GM20431 (cell line): ENCODE measurements around the gene PLA2G6.
"Not testable (repeated sequence)": the region's sequence is repeated elsewhere in the genome, so short reads cannot be mapped to it uniquely, and the experiment has no call there.

ENCODE experiments used
- in situ Hi-C: fragments of 300-500 bp; cut with MseI, MboI; formaldehyde crosslinking; loops from one replicate; pipeline ENCODE4 v1.15.0; 2020; ENCODE audit warnings: low sequenced_read_pairs; ENCODE audit not compliant: unreplicated experiment

PLA2G6 gene

DNA sequence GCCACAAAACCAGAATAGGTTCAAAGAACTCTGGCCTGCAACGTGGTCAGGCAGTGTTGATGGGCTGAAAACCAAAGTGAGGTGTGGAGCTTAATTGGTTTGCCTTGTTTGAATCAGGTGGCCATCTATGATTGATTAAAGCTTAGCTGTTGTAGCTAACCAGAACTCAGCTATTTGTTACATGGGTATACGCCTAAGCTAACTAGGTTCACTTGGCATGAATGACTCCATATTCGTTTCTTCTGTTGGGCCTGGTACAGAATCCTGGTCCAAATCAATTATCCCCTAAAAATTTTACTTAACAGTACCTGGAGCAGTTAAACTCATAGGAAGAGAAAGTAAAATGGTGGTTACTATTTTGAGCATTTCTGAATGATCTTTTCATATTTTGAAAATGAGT is 63.4 kb downstream of the PLA2G6 start:
- in situ Hi-C loops = no loop called here

DNA sequence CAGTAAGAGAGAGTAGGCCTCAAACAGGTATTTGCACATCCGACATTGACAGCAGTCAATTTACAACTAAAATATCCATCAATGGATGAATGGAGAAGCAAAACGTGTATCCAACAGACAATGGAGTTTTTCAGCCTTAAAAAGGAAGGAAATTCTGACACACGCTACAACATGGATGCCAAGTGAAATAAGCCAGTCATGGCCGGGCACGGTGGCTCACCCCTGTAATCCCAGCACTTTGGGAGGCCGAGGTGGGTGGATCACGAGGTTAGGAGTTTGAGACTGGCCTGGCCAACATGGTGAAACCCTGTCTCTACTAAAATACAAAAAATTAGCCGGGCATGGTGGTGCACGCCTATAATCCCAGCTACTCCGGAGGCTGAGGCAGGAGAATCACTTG is 64.1 kb downstream of the PLA2G6 start:
- in situ Hi-C loops = not testable (repeated sequence)

DNA sequence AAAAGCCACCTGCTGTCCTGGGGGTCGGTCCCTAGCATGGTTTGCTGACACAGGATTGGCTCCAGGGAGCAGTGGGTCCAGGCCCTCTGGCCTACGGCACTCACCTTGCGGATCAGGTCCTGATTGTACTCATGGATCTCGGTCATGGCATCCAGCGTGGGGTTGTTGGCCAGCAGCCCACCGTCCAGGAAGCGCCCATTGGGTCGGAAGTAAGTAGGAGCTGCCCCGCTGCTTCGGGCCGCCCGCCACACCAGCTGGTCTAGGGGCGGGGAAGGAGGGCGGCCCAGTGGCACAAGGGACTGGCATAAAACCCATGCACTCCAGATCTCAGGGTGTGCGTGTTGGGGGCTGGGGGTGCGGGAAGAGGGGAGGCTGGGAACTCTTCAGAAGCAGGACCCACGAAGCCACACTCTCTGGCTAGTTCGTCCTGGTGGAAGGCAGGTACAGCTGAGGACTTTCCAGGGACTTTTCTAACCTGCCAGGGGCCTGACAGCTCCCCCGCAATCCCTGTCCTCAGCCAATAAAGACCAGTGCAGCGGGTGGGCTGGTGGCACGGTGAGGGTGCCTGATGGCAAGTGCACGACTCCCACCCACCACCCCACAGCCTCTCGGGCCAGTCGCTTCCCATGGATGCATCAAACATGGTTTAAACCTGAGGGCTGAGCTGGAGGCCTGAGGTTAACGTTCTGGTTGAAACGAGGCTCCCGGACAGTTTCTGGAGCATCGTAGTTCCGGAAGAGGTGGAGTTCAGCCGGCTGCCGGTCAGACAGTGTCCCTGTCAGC is 66.0 kb downstream of the PLA2G6 start:
- in situ Hi-C loops = no loop called here

DNA sequence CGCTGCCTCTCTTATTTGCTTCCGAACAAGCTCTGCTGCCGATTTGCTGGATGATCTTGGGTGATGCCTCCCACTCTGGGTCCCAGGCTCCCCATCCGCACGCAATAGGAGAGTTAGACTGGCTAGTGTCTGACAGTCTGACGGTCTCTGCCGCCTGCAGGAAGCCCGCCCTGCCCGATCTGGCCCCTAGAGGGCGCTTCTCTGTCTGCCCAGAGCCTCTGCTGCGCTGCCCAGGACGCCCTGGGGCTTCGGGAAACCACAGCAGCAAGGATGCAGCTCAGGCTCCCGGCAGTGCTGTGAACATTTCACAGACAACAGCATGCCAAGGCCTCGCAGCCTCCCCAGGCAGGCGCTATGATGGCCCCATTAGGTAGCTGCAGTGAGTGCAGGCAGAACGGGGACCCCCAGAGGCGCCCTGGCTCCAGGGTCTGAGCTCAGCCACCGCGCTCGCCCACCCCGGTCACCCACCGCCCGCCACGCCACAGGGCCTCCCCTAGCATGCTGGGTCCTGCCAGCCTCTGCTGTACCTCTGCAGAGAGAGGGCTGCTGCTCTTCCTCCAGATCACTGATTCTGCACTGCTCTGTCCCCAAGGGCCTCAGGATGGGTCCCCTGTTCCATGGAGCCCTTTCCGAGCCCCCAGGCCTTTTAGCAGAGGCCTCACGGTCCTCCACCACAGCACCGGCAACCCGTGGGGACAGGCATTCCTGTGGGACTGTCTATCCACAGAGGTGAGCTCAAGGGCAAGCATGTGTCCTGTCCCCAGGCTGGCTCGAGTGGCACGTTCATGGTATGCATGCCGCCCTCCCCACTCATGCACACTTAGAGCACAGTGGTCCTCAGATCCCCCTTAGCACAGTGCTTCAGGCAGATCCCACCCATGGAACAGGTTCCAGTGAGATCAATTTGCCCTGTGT is 66.9 kb downstream of the PLA2G6 start:
- in situ Hi-C loops = no loop called here

DNA sequence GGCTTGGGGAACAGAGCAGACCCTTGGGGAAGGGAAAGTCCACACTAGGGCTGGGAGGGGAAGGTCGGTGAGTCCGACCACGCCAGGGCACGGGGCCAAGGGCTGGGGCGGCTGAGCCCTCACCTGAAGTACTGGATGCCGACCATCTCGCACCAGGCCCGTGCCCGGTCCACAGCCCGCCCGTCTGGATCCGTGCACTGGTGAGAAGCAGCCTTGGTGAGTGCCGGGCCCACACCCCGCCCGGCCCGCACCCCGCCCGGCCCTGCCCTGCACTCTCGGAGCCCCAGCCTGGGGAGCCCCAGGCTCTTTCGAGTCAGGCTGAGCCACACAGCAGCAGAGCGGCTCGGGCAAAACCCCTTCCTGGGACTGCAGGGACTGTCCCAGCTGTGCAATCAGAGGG is 69.2 kb downstream of the PLA2G6 start:
- in situ Hi-C loops = no loop called here

DNA sequence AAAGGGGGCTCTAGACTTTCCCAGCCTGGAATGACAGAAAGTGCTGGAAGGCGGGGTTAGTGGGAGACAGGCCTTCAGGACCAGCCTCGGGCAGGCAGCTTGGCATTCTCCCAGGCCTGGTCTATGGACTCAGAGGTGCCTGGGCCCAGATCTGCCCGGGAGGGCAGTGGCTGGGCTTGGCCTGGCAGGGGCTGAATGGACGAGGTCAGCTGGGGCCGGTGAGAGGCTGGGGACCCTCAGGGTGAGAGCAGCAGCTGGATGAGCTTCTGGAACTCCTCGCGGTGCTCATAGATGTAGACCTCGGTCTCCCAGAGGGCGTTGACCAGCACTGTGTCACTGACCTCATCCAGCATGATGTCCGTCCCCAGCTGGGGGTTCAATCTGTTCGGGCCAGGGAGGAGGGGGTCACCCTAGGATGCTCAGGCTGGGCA is 69.7 kb downstream of the PLA2G6 start:
- in situ Hi-C loops = no loop called here

DNA sequence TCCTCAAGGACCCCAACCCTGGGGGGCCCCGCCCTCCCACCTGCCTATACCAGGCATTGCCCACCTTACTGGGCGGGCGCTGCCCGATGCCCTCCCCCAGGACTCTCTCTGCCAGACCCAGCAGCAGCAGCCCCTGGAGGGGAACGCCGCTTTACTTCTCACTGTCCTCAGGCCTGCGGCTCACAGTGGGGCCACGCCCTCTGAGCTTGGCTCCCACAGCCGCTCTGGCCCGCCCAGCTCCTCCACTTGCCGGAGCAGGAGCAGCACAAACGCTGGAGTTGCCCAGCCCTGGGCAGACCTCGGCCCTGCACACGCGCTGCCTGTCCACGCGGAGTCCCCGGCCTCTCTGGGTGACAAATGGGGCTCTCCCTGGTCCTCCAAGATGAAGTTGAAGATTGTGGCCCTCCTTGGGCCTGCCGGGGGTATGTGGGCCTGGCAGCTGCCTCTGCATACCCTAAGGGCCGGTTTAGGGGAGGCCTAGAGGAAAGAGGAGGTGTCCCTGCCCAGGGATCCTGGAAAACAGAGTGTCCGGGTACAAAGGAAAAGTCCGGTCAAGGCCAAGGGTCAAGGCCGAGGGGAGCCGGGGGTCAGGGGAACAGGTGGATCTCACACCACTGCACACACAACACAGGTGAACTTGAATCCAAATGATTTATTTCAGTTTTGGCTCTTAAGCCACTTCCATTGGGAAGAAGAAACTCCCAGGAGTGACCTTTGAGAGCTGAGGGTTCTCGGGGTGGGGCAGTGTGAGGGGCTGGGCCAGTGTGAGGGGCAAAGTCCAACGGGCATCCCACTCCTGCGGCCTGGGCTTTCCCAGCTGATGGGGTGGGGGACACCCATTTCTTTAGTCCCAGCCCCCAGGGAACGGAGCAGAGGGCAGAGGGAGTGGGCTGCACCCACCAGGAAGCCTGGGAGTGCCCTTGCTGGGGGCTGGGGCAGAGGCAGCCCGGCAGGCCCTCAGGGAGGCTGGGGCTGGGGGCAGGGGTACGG is 70.5 kb downstream of the PLA2G6 start:
- in situ Hi-C loops = no loop called here

DNA sequence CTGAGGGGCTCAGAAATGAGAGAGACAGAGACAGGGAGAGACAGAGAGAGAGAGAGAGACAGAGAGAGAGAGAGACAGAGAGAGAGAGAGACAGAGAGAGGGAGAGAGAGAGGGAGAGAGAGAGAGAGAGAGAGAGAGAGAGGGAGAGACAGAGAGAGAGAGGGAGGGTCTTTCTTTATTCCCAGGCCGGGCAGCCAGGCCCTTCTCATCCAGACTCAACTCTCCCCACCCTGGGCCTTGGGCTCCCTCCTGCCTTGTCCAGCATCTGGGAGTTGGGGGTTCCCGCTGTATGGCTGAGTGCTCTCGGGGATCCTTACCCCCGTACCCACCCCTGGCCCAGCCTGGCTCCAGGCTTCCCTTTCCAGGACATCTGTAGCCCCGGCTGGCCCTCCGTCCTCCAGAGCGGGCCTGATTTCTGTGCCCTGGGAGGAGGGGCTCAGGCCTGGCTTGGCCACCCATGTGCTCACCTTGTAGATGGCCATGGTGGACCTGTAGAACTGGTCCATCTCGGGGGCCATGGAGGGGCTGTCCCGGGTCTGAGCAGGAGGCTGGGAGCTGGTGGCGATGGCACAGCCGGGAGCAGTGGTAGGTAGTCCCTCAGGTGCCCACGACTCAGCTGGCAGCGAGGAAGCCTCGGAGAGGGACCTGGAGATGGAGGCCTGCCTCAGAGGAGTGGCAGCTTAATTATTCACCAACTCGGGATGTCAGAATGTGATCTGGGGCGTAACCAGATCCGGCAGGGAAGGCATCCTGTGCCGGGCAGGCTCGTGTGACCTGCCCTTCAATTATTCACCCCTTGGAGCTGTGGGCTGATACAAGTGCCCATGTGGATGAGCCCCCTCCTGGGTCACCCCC is 71.4 kb downstream of the PLA2G6 start, which contains the start of gene BAIAP2L2:
Gene BAIAP2L2, minus strand, starts transcription at position 677 of the 855 bp plus-strand sequence. Its CDS starts 159 bp downstream, at position 518.
- in situ Hi-C loops = no loop called here

DNA sequence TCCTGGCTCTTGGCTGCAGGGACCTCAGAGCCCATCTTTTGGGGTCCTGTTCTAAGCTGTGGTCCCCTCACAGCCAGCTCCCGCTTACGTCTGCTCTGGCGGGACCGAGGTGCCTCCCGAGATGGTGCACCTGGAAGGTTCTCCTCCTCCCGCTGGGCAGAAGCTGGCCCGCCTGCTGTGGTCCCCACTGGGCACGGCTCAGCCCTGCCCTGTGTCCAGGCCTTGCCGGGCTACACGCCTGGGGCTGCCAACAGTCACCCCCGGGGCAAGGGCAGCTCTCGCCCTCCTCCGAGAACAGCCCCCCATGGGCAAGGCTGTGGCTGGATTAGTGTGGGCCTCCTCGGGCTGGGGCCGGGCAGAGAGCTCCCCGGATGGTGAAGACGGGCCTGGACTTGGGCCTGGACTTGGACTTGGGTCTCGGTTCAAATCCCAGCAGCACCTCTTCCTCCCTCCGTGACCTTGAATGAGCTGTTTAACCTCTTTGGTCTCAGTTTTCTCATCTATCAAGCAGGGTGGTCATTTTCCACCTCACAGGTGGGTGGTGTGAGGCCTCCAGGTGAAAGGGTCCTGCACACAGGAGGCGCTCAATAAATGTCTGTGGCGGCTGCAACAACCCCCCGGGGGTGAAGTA is 72.1 kb downstream of the PLA2G6 start:
- in situ Hi-C loops = no loop called here

DNA sequence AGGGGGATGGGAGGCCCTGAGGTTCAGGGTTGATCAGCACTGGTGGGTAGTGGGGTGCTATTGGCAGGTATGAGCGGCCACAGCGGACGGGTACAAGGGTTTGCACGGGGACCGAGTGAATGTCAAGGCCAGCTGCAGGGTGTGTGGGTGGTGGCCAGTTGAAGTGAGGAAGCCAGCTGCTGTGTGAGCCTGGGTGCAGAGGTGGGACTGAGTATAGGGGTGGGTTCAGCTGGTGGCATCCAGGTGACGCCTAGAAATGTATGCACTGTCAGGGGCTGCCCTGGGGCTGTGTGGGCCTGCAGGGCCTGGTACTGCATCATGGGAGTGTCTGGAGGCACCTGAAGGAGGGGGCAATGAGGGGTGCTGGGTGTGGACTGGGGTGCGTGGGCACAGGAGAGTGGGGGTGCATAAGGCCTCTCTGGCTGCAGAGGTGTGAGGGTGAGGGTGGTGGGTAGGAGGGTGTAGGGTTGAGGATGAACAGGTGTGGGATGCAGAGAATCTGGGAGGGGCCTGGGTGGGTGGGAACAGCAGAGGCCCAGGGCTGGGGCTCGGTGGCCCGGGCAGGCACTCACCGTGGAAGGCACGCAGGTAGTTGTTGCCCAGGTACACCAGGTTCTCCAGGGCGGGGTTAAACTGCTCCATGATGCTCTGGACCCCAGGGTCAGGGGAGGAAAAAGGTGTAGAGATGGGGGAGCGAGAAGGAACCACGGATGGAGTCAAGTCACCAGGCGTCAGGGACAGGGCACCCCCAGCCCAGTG is 72.9 kb downstream of the PLA2G6 start:
- in situ Hi-C loops = no loop called here

DNA sequence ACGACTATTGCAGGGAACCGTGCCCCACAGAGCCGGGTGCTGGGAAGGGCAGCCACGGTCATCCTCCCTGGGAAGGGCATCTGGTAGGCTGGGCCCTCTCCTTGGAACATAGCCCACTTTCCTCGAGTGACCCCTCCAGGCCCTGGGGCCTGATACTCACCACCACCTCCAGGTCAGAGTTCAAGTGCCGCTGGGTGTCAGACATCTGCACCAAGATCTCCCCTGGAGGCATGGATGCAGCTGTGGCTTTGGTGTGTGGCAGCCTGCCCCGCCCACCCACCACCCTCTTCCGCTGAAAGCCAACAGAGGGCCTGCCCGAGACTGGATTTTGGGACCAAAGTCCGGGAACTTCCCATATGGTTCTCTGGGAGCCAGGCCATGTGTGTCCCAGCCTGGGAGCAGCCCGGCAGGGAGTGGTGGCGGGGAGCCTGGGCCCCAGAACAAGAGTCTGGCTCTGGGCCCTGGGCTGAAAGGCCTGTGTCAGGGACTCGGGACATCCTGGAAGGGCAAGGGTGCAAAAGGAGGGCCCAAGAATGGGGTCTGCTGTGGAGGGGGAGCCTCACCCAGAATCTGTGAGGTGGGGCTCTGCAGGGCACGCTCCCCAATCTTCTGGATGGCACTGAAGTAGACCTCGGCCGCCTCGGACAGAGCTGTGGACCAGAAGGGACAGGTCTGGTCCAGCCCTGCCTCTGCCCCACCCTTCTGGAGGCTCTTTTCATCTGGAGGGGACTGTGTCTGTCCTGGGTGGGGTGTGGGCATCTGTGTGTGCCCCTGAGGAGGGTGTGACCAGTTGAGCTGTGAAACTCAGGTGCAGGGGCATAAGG is 73.7 kb downstream of the PLA2G6 start:
- in situ Hi-C loops = no loop called here

DNA sequence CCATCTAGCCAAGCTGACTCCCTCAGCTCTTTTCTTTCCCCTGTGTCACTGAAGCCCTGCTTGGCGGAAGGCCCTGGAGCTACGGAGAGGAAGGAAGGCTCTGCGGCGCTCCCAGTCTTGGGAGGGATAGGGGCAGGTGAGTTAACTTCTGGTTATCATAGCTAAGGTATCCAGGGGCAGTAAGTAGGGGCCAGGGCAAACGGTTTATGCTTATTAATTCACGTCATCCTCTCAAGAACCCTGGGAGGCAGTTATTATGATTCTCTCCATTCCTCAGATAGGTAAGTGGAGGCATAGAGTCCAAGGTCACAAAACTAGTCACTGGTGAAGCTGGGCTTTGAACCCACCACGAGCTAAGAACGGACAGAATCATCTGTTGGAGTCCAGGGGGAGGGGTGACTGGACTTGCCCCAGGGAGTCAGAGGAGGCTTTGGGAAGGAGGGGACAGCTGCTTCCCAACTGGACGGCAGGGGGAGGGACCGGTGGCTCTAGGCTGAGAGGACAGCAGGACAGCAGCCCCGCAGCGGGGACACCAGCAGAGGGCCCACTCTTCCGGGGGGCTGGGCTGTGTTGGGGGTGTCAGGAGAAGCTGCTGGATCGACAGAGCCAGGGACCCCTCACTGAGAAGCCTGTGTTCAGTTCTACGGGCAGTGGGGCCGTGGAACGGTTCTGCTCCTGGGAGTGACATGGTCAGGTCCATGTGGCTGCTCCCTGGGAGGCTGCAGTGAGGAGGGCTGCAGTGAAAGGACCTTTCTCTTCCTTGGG is 74.6 kb downstream of the PLA2G6 start:
- in situ Hi-C loops = no loop called here

DNA sequence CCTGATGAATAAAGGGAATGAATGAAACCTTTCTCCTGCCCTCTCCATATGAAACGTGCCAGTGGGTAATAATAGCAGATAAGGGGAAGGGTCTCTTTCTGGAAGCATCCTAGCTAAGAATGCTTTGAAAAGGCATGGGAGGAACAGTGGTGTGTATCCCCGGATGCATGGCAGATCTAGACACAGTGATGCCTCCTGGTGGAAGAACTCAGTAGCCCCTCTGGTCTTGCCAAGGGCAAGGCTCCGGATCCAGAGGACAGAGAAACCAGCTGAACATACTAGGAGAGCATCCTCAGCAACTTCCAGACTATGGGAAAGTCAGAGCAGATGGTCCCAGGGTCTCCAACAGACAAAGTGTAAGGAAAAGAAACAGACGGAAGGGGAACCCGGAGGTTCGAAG is 77.5 kb downstream of the PLA2G6 start:
- in situ Hi-C loops = no loop called here

DNA sequence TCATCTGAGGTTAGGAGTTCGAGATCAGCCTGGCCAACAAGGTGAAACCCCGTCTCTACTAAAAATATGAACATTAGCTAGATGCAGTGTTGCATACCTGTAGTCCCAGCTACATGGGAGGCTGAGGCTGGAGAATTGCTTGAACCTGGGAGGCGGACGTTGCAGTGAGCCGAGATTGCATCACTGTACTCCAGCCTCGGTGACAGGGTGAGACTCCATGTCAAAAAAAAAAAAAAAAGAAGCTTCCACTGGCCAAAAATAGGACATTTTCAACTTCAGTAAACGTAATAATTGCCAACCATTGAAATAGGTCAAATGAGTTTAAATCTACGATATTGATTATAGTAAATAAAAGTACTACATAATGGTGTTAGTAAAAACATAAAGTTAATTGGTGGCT is 78.0 kb downstream of the PLA2G6 start:
- in situ Hi-C loops = no loop called here

DNA sequence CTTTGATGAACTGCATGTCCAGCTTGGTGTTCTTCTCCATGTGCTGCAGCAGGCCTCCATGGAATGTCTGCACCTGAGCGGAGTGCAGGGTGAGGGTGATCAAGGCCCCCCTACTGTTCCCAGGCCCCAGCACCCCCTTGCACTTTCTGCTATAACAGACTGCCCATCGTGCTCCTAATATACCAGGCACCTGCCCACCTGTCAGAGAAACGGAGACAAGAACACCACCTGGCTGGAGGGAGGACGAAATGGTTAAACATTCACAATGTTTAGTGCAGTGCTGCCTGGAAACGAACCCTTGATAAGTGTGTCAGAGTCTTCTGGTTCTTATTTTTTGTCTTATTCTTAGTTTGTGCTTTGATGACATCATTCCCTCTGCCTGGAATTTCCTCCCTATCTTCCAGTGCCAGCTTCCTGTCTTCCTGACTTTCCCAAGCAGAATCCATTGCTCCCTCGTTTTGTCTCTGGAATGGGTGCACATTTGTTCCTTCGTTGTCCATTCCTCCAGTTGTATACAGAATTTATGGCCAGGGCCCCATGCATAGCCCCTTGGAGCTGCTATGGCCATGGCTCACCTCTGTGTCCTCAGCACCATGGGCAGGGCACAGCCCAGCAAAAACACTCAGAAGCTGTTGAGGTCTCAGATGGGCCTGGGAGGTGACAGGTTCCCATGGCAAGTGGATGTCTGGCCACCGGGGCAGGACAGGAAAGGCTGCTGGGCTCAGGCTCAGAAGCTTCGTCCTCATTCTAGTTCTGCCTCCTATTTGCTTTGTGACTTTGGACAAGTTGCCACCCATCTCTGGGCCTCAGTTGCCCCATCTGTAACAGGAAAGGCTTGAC is 83.0 kb downstream of the PLA2G6 start:
- in situ Hi-C loops = no loop called here
